SK-N-SH treated with all-trans-retinoic acid at 6 μM for 48 hours (cell line): ENCODE measurements around the gene FCRL6.

ENCODE experiments used
- ARNTL ChIP-seq: fragments of 450-650 bp; formaldehyde crosslinking; IDR thresholded peaks from 2 replicates; pipeline ENCODE4 v1.5.0; 2020; ENCODE audit warnings: low read depth, mild to moderate bottlenecking, moderate library complexity, borderline replicate concordance
- GLIS3 ChIP-seq: fragments of 250-450 bp; sonication (Bioruptor Pico); IDR thresholded peaks from 2 replicates; pipeline ENCODE4 v1.5.0; 2020; ENCODE audit warnings: mild to moderate bottlenecking, moderate library complexity
- POU6F1 ChIP-seq: fragments of 250-450 bp; sonication (Bioruptor Pico); IDR thresholded peaks from 2 replicates; pipeline ENCODE4 v1.8.0; 2021; ENCODE audit warnings: low read depth, mild to moderate bottlenecking, moderate library complexity, borderline replicate concordance
- RARB ChIP-seq: fragments of 250-450 bp; sonication (Bioruptor Pico); IDR thresholded peaks from 2 replicates; pipeline ENCODE4 v1.8.0; 2021; ENCODE audit warnings: mild to moderate bottlenecking, moderate library complexity
- TF ChIP-seq, protein P1 (sequence below): fragments of 250-450 bp; sonication (Bioruptor Pico); IDR thresholded peaks from 2 replicates; pipeline ENCODE4 v1.5.1; 2020; ENCODE audit warnings: low read depth, mild to moderate bottlenecking, moderate library complexity
- TF ChIP-seq, protein P2 (sequence below): fragments of 250-450 bp; sonication (Bioruptor Pico); IDR thresholded peaks from 2 replicates; pipeline ENCODE4 v1.8.0; 2020; ENCODE audit warnings: mild to moderate bottlenecking, moderate library complexity, borderline replicate concordance

- TF ChIP-seq ARNTL (CRISPR knock-in tag), result no peak
- TF ChIP-seq RARB, result no peak
- TF ChIP-seq POU6F1, result no peak
- TF ChIP-seq, protein P1, sequence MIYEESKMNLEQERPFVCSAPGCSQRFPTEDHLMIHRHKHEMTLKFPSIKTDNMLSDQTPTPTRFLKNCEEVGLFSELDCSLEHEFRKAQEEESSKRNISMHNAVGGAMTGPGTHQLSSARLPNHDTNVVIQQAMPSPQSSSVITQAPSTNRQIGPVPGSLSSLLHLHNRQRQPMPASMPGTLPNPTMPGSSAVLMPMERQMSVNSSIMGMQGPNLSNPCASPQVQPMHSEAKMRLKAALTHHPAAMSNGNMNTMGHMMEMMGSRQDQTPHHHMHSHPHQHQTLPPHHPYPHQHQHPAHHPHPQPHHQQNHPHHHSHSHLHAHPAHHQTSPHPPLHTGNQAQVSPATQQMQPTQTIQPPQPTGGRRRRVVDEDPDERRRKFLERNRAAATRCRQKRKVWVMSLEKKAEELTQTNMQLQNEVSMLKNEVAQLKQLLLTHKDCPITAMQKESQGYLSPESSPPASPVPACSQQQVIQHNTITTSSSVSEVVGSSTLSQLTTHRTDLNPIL (CRISPR knock-in tag), result no peak
- no peak for TF ChIP-seq GLIS3 (CRISPR knock-in tag)
- TF ChIP-seq, protein P2, sequence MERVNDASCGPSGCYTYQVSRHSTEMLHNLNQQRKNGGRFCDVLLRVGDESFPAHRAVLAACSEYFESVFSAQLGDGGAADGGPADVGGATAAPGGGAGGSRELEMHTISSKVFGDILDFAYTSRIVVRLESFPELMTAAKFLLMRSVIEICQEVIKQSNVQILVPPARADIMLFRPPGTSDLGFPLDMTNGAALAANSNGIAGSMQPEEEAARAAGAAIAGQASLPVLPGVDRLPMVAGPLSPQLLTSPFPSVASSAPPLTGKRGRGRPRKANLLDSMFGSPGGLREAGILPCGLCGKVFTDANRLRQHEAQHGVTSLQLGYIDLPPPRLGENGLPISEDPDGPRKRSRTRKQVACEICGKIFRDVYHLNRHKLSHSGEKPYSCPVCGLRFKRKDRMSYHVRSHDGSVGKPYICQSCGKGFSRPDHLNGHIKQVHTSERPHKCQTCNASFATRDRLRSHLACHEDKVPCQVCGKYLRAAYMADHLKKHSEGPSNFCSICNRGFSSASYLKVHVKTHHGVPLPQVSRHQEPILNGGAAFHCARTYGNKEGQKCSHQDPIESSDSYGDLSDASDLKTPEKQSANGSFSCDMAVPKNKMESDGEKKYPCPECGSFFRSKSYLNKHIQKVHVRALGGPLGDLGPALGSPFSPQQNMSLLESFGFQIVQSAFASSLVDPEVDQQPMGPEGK (CRISPR knock-in tag), result no peak
These were observed 3.3 kb upstream of the FCRL6 start for GRCh38 chr1:159798893-159799292.
